Fibroblast of pulmonary artery (primary cell): Measurements from ENCODE around the gene ZBTB4.
"Not testable (repeated sequence)": the region's sequence is repeated elsewhere in the genome, so short reads cannot be mapped to it uniquely, and the experiment has no call there.

Experiments
- DNase-seq: peaks from one replicate; pipeline ENCODE4 v3.0.0-alpha.2; 2010; ENCODE audit warnings: low read depth
- H3K4me3 ChIP-seq: replicated peaks from 2 replicates; pipeline ENCODE4 v1.5.1; 2011; ENCODE audit warnings: low read depth, mild to moderate bottlenecking, control low read depth, low read length, moderate library complexity
- TF ChIP-seq, protein P1 (sequence below): IDR thresholded peaks from 2 replicates; pipeline ENCODE4 v1.5.1; 2011; ENCODE audit warnings: mild to moderate bottlenecking, control low read depth, low read length, inconsistent platforms; ENCODE audit errors: missing control alignments

ZBTB4 gene

DNA sequence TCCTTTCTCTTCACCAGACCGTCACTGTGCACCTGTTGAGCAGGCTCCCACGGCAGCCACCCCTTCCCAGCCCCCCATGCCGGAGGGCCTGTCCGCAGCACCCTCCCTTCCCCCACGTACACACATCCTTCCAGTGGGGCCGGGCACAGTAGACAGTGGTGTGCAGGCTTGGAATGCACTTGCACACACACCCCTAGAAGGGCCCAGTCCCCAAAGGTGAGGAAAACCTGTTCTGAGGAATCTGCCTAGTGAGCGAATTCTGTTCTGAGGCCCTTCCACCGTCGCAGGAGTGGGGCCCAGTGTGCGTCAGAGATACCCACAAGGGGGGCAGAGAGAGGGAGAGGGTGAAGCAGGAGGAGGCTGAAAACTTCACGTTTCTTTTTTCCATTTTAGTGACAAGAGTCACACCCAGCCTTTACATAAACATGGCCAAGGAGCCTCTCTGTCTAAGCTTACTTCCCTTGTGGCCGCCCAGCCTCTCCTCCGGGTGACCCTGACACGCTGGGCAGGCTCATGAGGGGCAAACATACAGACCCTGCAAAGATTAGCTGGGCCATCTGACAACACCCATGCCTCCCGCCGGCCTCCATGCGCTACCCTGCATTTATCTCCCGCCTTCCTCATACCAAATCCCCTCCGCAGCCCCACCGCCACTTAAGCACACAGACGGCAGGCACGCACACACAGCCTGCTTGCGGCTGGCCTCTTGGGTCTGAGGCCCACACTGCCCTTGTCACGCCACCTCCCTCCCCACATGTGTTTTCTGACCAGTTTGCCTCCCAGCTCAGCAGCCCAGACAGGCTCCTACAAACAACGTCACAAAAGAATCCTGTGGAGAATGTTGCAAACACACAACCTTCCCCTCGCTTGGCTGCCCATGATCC is 1.8 kb downstream of the ZBTB4 start:
- TF ChIP-seq, protein P1, sequence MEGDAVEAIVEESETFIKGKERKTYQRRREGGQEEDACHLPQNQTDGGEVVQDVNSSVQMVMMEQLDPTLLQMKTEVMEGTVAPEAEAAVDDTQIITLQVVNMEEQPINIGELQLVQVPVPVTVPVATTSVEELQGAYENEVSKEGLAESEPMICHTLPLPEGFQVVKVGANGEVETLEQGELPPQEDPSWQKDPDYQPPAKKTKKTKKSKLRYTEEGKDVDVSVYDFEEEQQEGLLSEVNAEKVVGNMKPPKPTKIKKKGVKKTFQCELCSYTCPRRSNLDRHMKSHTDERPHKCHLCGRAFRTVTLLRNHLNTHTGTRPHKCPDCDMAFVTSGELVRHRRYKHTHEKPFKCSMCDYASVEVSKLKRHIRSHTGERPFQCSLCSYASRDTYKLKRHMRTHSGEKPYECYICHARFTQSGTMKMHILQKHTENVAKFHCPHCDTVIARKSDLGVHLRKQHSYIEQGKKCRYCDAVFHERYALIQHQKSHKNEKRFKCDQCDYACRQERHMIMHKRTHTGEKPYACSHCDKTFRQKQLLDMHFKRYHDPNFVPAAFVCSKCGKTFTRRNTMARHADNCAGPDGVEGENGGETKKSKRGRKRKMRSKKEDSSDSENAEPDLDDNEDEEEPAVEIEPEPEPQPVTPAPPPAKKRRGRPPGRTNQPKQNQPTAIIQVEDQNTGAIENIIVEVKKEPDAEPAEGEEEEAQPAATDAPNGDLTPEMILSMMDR = no peak
- peak overlapping the region; percentile 71 for H3K4me3 ChIP-seq
- peak; percentile 78 for DNase-seq

- H3K4me3 ChIP-seq = no peak overlapping the region
- TF ChIP-seq, protein P1 = no peak
These were observed 2.5 kb downstream of the ZBTB4 start for GRCh38 chr17:7476951-7477350.

DNA sequence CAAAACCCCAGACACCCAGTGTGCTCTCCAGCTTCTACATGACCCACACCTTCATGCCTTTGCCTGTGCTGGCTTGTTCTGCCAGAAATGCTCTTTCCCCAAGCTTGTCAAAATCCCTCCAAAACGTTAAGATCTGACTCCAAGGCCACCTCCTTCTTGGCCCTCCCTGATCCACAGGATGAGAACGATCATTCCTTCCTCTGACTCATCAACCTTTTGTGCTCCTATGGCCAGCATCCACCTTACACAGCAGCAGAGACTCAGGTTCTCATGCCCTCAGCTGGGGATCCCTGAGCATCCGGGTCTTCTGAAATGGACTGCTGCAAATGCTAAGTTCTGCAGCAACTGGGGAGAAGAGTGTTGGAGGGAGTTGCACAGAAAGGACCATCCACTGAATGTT is 2.9 kb downstream of the ZBTB4 start:
- H3K4me3 ChIP-seq = no peak overlapping the region
- DNase-seq = peak; percentile 46
- TF ChIP-seq, protein P1 = no peak

More at GRCh38 chr17:7476951-7477350, 2.5 kb downstream of the ZBTB4 start:
- no peak for DNase-seq

DNA sequence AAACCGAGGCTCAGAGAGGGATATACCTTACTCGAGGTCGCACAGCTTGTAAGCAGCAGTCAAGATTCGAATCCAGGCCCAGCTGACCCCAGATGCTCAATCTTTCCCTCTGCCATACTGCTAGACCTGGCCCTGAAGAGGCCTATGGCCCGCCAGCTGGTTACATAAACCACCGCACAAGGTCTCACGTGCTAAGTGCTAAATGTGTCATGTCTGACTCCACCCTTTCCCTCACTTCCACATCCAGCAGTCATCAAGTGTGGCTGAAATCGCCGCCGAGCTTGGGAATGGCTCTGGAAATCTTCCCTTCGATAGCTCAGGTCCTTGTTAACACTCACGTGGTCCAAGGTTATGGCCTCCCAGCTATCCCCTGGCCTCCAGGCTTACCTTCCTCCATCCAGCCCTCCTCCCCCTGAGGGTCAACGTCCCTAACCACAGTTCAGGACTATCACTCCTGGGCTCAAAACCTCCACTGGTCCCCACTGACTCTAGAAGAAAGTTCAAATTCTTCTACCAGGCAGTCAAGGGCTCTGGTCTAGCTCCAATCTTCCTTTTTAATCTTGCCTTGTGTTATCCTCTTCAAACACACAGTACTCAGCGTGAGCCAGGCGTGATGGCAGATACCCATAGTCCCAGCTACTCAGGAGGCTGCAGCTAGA is 3.5 kb downstream of the ZBTB4 start:
- no peak overlapping the region for H3K4me3 ChIP-seq
- no peak for DNase-seq

GRCh38 chr17:7474767-7475166 is 4.7 kb downstream of the ZBTB4 start:
- not testable (repeated sequence) for H3K4me3 ChIP-seq

More for the DNA sequence above, 3.5 kb downstream of the ZBTB4 start:
- TF ChIP-seq, protein P1 = no peak

GRCh38 chr17:7471729-7472128 is 7.7 kb downstream of the ZBTB4 start:
- DNase-seq = no peak
- TF ChIP-seq, protein P1 = no peak
- H3K4me3 ChIP-seq = no peak overlapping the region

More at GRCh38 chr17:7474767-7475166, 4.7 kb downstream of the ZBTB4 start:
- not testable (repeated sequence) for DNase-seq

- not testable (repeated sequence) for H3K4me3 ChIP-seq, DNase-seq
These were observed 8.9 kb downstream of the ZBTB4 start for GRCh38 chr17:7470457-7470973.

DNA sequence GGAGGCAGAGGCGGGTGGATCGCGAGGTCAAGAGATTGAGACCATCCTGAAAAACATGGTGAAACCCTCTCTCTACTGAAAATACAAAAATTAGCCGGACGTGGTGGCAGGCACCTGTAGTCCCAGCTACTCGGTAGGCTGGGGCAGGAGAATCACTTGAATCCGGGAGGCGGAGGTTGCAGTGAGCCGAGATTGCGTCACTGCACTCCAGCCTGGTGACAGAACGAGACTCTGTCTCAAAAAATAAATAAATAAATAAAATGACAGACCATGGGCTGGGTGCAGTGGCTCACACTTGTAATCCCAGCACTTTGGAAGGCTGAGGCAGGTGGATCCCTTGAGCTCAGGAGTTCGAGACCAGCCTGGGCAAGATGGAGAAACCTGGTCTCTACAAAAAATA is 9.6 kb downstream of the ZBTB4 start:
- not testable (repeated sequence) for H3K4me3 ChIP-seq, DNase-seq
